ENCODE results near the gene NEGR1. TPM values are rescaled to one million over a fixed set of nuclear protein-coding genes. Genes with fewer than 3 reads are reported as not detected.

The NEGR1 gene
- total RNA-seq, 2 donors from 2014 or later, result 0.08 TPM; not detected in 1

DNA sequence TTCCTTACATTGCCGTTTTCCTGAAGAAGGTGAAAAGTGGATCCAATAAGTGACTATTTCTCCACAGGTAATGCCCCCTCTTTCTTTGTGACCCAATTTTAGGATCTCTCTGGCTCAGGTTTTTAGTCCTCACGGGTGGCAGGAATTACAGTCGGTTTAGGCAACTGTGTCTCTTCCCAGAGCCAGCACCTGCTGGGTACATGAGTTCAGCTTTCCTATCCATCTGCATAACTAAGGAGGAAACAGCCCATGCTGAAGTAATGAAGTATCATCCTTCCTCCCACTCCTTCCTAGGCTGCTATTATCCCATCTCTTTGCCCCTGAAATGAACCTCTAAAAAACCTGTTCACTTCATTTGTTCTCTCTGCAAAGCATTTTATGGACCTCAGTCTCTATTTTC is 544.6 kb downstream of the NEGR1 start:
- Mint-ChIP-seq H3K4me3 (no peak overlapping the region), H3K4me1 (no peaks in the 10 kb centered on the region), H3K36me3 (ENCODE audit: low read depth) (no peaks in the 10 kb centered on the region), H3K27ac (no peak overlapping the region), H3K27me3 (no peaks in the 10 kb centered on the region)
- peaks cover 2% of the 10 kb centered on the region for H3K9me3 ChIP-seq (ENCODE audit: control insufficient read depth, low read length, poor library complexity, severe bottlenecking)
- ATAC-seq (no peak), DNase-seq (no peak)

- Mint-ChIP-seq H3K4me1 (no peaks in the 10 kb centered on the region), H3K36me3 (ENCODE audit: low read depth) (no peaks in the 10 kb centered on the region), H3K4me3 (no peak overlapping the region), H3K27me3 (no peaks in the 10 kb centered on the region), H3K27ac (no peak overlapping the region)
- H3K9me3 ChIP-seq (ENCODE audit: control insufficient read depth, low read length, poor library complexity, severe bottlenecking), result no peaks in the 10 kb centered on the region
- ATAC-seq (no peak), DNase-seq (no peak)
Measured at GRCh38 chr1:71733121-71733520, 549.2 kb downstream of the NEGR1 start.

GRCh38 chr1:71721532-71721931 is 560.8 kb downstream of the NEGR1 start:
- no peaks in the 10 kb centered on the region for H3K9me3 ChIP-seq (ENCODE audit: control insufficient read depth, low read length, poor library complexity, severe bottlenecking)
- Mint-ChIP-seq H3K36me3 (ENCODE audit: low read depth) (no peaks in the 10 kb centered on the region), H3K4me1 (no peaks in the 10 kb centered on the region), H3K27me3 (no peaks in the 10 kb centered on the region), H3K27ac (no peak overlapping the region), H3K4me3 (no peak overlapping the region)
- ATAC-seq (no peak), DNase-seq (no peak)

DNA sequence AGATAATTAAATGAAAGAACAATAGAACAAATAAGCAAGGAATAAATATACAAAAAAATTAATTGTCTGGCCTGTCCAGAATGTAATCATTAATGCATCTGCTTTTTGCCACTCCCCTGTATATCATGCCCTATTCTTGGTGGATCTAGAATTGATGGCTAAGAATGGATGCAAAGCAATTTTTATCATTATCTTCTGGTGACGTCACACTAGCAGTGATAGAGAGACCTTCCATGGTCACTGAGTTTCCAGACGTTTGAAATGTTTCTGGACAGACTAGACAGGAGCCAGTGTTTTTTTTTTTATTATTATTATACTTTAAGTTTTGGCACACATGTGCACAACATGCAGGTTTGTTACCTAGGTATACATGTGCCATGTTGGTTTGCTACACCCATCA is 563.0 kb downstream of the NEGR1 start:
- H3K9me3 ChIP-seq (ENCODE audit: control insufficient read depth, low read length, poor library complexity, severe bottlenecking), result no peaks in the 10 kb centered on the region
- no peak overlapping the region for H3K4me3 Mint-ChIP-seq
- H3K36me3 Mint-ChIP-seq (ENCODE audit: low read depth), result no peaks in the 10 kb centered on the region
- no peak overlapping the region for H3K27ac Mint-ChIP-seq
- no peak for DNase-seq
- H3K27me3 Mint-ChIP-seq, result no peaks in the 10 kb centered on the region
- H3K4me1 Mint-ChIP-seq, result no peaks in the 10 kb centered on the region
- ATAC-seq, result no peak

DNA sequence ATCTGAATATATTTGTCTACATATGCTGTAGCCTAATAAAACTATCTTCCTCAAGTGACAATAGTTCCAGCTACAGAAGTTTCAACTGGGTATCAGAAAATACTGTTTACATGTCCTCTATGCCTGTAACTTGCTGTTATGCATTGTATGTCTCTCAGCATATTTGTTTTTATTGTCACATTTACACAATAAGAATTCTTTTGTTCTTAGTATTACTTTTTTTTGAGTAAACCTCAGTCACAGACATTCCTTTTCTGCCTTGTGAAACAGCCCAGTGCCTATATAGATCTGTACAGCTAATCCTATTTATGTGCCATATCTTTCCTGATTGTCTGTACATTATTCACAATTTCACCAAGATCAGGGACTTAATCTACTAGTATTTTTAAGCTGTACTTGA is 565.2 kb downstream of the NEGR1 start:
- H3K9me3 ChIP-seq (ENCODE audit: control insufficient read depth, low read length, poor library complexity, severe bottlenecking), result no peaks in the 10 kb centered on the region
- Mint-ChIP-seq H3K4me3 (no peak overlapping the region), H3K4me1 (no peaks in the 10 kb centered on the region), H3K36me3 (ENCODE audit: low read depth) (no peaks in the 10 kb centered on the region), H3K27me3 (no peaks in the 10 kb centered on the region), H3K27ac (no peak overlapping the region)
- no peak for DNase-seq
- ATAC-seq, result no peak

GRCh38 chr1:71711456-71711855 is 570.9 kb downstream of the NEGR1 start:
- no peak overlapping the region for H3K4me3 Mint-ChIP-seq
- no peaks in the 10 kb centered on the region for H3K27me3 Mint-ChIP-seq
- no peak overlapping the region for H3K27ac Mint-ChIP-seq
- H3K9me3 ChIP-seq (ENCODE audit: control insufficient read depth, low read length, poor library complexity, severe bottlenecking), result no peaks in the 10 kb centered on the region
- DNase-seq, result no peak
- H3K4me1 Mint-ChIP-seq, result no peaks in the 10 kb centered on the region
- H3K36me3 Mint-ChIP-seq (ENCODE audit: low read depth), result no peaks in the 10 kb centered on the region
- no peak for ATAC-seq

GRCh38 chr1:71706029-71706671 is 576.2 kb downstream of the NEGR1 start:
- no peaks in the 10 kb centered on the region for H3K27me3 Mint-ChIP-seq
- no peak for ATAC-seq
- H3K4me3 Mint-ChIP-seq, result no peak overlapping the region
- no peaks in the 10 kb centered on the region for H3K36me3 Mint-ChIP-seq (ENCODE audit: low read depth)
- no peak for DNase-seq
- H3K27ac Mint-ChIP-seq, result no peak overlapping the region
- H3K4me1 Mint-ChIP-seq, result no peaks in the 10 kb centered on the region
- H3K9me3 ChIP-seq (ENCODE audit: control insufficient read depth, low read length, poor library complexity, severe bottlenecking), result peaks cover 3% of the 10 kb centered on the region

DNA sequence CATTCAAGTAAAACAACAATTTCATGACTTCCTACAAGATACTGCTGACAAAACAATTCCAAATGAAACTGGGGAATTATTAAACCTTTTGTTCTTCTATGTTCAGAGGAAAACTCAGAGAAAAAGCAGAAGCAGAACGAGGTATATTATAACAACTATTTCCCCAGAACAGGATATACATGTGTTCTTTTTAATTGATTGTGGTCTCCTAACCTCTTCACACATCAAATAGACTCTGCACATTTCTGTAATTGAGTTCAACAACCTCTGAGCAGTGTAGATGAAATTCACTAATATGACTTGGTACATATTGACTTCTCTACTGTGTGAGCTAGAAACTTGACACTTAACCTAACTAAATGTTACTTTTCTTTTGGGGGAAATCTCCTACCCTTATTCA is 584.2 kb downstream of the NEGR1 start:
- Mint-ChIP-seq H3K4me1 (no peaks in the 10 kb centered on the region), H3K27me3 (no peaks in the 10 kb centered on the region), H3K36me3 (ENCODE audit: low read depth) (no peaks in the 10 kb centered on the region), H3K4me3 (no peak overlapping the region), H3K27ac (no peak overlapping the region)
- no peak for ATAC-seq
- H3K9me3 ChIP-seq (ENCODE audit: control insufficient read depth, low read length, poor library complexity, severe bottlenecking), result peaks cover 3% of the 10 kb centered on the region
- DNase-seq, result no peak

DNA sequence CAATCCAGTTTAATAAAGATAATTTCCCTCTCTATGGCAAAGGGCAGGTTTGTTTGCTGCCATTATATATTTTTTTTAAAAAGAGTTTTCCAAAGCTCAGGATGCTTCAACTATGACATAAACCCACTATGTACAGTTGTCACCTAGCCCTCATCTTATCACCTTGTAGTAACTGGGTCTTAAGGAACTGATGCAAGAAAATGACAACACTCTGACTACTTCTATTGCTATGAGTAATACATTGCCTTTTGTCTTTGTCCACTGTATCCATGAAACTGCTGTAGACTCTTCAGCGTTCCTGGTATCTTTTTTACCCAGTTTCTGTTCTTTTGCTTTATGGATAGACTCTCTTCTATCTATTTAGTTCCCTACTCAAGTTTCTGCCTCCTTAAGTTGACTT is 586.5 kb downstream of the NEGR1 start:
- no peak overlapping the region for H3K27ac Mint-ChIP-seq
- H3K4me1 Mint-ChIP-seq, result no peaks in the 10 kb centered on the region

DNA sequence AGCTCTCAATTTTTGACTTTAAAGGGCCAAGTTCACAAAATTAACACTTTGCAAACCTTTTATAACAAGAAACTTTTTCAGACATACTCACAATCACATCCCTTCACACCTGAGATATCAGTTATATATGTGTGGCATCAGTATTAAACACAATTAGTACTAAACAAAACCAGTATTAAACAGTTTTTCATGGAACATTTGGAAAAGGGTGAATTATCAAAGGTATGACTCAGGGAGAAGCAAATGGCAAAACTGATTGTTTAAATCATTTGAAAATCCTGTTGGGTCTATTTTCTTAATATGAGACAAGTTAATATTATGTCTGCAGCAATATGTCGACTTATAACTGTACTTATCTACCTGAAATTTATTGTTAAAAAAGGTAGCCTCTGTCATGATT is 587.3 kb downstream of the NEGR1 start:
- Mint-ChIP-seq H3K27ac (no peak overlapping the region), H3K36me3 (ENCODE audit: low read depth) (no peaks in the 10 kb centered on the region), H3K27me3 (no peaks in the 10 kb centered on the region), H3K4me1 (no peaks in the 10 kb centered on the region), H3K4me3 (no peak overlapping the region)
- DNase-seq, result no peak
- no peak for ATAC-seq
- H3K9me3 ChIP-seq (ENCODE audit: control insufficient read depth, low read length, poor library complexity, severe bottlenecking), result no peaks in the 10 kb centered on the region

More for the DNA sequence above, 586.5 kb downstream of the NEGR1 start:
- no peaks in the 10 kb centered on the region for H3K9me3 ChIP-seq (ENCODE audit: control insufficient read depth, low read length, poor library complexity, severe bottlenecking)
- Mint-ChIP-seq H3K27me3 (no peaks in the 10 kb centered on the region), H3K36me3 (ENCODE audit: low read depth) (no peaks in the 10 kb centered on the region), H3K4me3 (no peak overlapping the region)
- DNase-seq (no peak), ATAC-seq (no peak)

- Mint-ChIP-seq H3K4me3 (no peak overlapping the region), H3K27me3 (no peaks in the 10 kb centered on the region), H3K36me3 (ENCODE audit: low read depth) (no peaks in the 10 kb centered on the region), H3K27ac (no peak overlapping the region), H3K4me1 (no peaks in the 10 kb centered on the region)
- ATAC-seq (no peak), DNase-seq (no peak)
- H3K9me3 ChIP-seq (ENCODE audit: control insufficient read depth, low read length, poor library complexity, severe bottlenecking), result no peaks in the 10 kb centered on the region
Measured at GRCh38 chr1:71693581-71693980, 588.8 kb downstream of the NEGR1 start.

DNA sequence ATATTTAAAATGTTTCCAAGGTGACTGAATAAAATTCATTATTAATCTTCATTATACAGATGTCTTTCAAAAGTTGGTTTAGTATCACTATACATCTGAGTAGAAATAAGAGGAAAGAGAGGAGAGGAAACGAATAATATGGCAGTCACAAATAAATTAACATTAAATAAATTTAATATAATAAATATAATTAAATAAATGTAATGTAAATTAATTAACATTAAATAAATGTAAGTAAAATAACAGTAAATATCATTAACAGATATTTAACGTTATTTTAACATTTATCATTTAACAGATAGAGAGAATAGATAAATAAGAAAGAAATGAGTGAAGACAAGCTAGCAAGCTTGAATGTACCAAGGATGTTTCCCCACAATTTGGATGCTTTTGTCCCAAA is 592.7 kb downstream of the NEGR1 start:
- no peak overlapping the region for H3K27ac Mint-ChIP-seq
- no peaks in the 10 kb centered on the region for H3K36me3 Mint-ChIP-seq (ENCODE audit: low read depth)
- no peaks in the 10 kb centered on the region for H3K4me1 Mint-ChIP-seq
- no peaks in the 10 kb centered on the region for H3K9me3 ChIP-seq (ENCODE audit: control insufficient read depth, low read length, poor library complexity, severe bottlenecking)
- DNase-seq, result no peak
- no peak overlapping the region for H3K4me3 Mint-ChIP-seq
- no peaks in the 10 kb centered on the region for H3K27me3 Mint-ChIP-seq
- ATAC-seq, result no peak

GRCh38 chr1:71687376-71687775 is 595.0 kb downstream of the NEGR1 start:
- H3K9me3 ChIP-seq (ENCODE audit: control insufficient read depth, low read length, poor library complexity, severe bottlenecking), result no peaks in the 10 kb centered on the region
- DNase-seq (no peak), ATAC-seq (no peak)
- Mint-ChIP-seq H3K27me3 (no peaks in the 10 kb centered on the region), H3K36me3 (ENCODE audit: low read depth) (no peaks in the 10 kb centered on the region), H3K27ac (no peak overlapping the region), H3K4me3 (no peak overlapping the region), H3K4me1 (no peaks in the 10 kb centered on the region)

- H3K27ac Mint-ChIP-seq, result no peak overlapping the region
- ATAC-seq (no peak), DNase-seq (no peak)
- H3K4me3 Mint-ChIP-seq, result no peak overlapping the region
- H3K9me3 ChIP-seq (ENCODE audit: control insufficient read depth, low read length, poor library complexity, severe bottlenecking), result no peaks in the 10 kb centered on the region
- H3K36me3 Mint-ChIP-seq (ENCODE audit: low read depth), result no peaks in the 10 kb centered on the region
- no peaks in the 10 kb centered on the region for H3K27me3 Mint-ChIP-seq
- H3K4me1 Mint-ChIP-seq, result no peaks in the 10 kb centered on the region
Measured at GRCh38 chr1:71676979-71677925, 605.1 kb downstream of the NEGR1 start.
